Right atrium auricular region (tissue), 2 donors: ENCODE measurements around the gene SYPL2. TPM values are rescaled to one million over a fixed set of nuclear protein-coding genes. Genes with fewer than 3 reads are reported as not detected.

Source experiments
- DNase-seq: peaks from one replicate; pipeline ENCODE4 v3.0.0-alpha.2; 2019; ENCODE audit warnings: low spot score
- H3K27ac ChIP-seq, 2 donors: fragments of 200-600 bp; sonication (generic); 1 replicate in 1 of 2; 2 replicates in 1 of 2; pipeline ENCODE4 v1.5.1; 2016 to 2019
- H3K27me3 ChIP-seq, 2 donors: fragments of 200-600 bp; sonication (generic); one replicate each; pipeline versions ENCODE4 v1.5.1 to v1.6.0; 2017 to 2019
- H3K36me3 ChIP-seq: fragments of 200-600 bp; sonication (generic); one replicate; pipeline ENCODE4 v1.5.1; 2016
- H3K4me1 ChIP-seq, 2 donors: fragments of 200-600 bp; sonication (generic); one replicate each; pipeline versions ENCODE4 v1.5.1 to v1.6.0; 2017 to 2019
- H3K4me3 ChIP-seq, 2 donors: fragments of 200-600 bp; sonication (generic); 1 replicate in 1 of 2; 2 replicates in 1 of 2; pipeline ENCODE4 v1.5.1; 2017 to 2019; ENCODE audit warnings: mild to moderate bottlenecking in 1 of 2, moderate library complexity in 1 of 2
- H3K9me3 ChIP-seq, 2 donors: fragments of 200-600 bp; sonication (generic); one replicate each; pipeline ENCODE4 v1.5.1; 2019
- total RNA-seq, 2 donors: library from RNA; depleted of rRNA; stranded (reverse); fragments of >200 nt; gene quantifications; one replicate each; pipeline ENCODE4 v1.1.0, GENCODE V29; 2016
- TF ChIP-seq, protein P1 (sequence below), 2 donors: fragments of 200-600 bp; sonication (generic); IDR thresholded peaks; one replicate each; pipeline ENCODE4 v1.5.1; 2019; ENCODE audit warnings: antibody characterized with exemption in 2 of 2

SYPL2 gene
- total RNA-seq, 2 donors from 2014 or later = 4.7 to 9.6 TPM

DNA sequence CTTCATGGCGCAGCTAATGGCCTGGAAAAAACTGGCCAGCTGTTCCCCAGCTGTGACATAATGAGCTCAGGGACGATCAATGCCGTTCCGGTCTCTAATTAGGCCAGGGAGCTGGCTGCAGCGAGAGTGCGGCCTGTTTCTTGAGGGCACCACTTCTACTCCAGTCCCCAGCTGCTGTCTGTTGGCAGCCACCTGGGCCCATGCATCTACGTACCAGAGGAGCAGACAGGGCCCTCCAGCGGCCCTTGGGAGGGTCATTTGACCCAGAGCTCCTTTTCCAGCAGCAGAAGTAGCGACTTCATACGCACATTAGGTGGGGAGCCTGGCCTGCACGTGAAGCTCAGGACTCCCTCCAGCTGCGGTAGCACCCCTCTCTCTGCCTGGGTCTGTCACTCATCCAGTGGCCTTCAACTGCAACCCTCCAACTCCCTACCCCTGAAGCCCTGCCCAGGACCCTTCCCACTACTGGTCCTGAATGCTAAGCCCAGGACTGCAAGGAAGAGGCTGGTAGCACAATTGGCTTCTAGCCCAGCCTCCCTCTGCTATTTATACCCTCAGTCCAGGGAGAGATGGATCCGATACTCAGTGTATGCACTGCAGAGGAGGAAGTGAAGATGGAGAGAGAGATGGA is 64.2 kb downstream of the SYPL2 start:
- Histone ChIP-seq H3K4me1 (peaks cover 0 to 41% of the 10 kb centered on the region in 2 donors), H3K4me3 (no peak overlapping the region), H3K27me3 (no peaks in the 10 kb centered on the region), H3K27ac (no peak overlapping the region), H3K36me3 (no peaks in the 10 kb centered on the region), H3K9me3 (no peaks in the 10 kb centered on the region)
- TF ChIP-seq, protein P1, sequence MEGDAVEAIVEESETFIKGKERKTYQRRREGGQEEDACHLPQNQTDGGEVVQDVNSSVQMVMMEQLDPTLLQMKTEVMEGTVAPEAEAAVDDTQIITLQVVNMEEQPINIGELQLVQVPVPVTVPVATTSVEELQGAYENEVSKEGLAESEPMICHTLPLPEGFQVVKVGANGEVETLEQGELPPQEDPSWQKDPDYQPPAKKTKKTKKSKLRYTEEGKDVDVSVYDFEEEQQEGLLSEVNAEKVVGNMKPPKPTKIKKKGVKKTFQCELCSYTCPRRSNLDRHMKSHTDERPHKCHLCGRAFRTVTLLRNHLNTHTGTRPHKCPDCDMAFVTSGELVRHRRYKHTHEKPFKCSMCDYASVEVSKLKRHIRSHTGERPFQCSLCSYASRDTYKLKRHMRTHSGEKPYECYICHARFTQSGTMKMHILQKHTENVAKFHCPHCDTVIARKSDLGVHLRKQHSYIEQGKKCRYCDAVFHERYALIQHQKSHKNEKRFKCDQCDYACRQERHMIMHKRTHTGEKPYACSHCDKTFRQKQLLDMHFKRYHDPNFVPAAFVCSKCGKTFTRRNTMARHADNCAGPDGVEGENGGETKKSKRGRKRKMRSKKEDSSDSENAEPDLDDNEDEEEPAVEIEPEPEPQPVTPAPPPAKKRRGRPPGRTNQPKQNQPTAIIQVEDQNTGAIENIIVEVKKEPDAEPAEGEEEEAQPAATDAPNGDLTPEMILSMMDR (IDR thresholded peaks at IDR 0.05) = no peak
- DNase-seq = no peak

DNA sequence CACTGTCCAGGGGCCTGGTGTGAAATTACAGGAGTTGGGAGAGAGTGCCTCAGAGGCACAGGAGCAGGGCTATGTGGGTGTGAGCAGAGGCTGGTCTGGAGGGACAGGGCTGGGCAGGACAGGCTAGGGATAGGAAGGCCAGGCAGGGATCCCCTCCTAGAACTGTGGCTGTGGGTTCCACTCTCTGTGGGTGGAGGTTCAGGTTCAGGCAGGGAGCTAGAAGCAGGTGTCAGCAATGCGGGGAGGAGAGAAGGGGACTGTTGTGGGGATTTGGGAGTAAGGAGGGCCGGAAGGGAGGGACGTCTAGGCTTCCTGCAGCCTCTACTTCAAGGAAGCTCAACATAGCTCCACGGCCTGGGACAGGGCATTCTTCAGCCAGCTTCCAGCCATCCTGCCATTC is 65.0 kb downstream of the SYPL2 start:
- Histone ChIP-seq H3K27ac (no peak overlapping the region), H3K4me1 (peaks cover 0 to 48% of the 10 kb centered on the region in 2 donors), H3K36me3 (no peaks in the 10 kb centered on the region), H3K27me3 (no peaks in the 10 kb centered on the region), H3K9me3 (no peaks in the 10 kb centered on the region), H3K4me3 (no peak overlapping the region)
- TF ChIP-seq, protein P1 (IDR thresholded peaks at IDR 0.05) = no peak
- DNase-seq = peak; percentile 26

Other genes starting within 250 kb of the SYPL2 start
- 10 to 100 TPM; 20.2 to 23.7 TPM for gene CELSR2, start 217.0 kb upstream of the SYPL2 start, total RNA-seq
- gene PSRC1, start 183.4 kb upstream of the SYPL2 start, total RNA-seq = 1 to 10 TPM; 2.2 to 2.4 TPM
- gene MYBPHL, start 159.5 kb upstream of the SYPL2 start, total RNA-seq = 100 to 1,000 TPM in 1 of 2 donors, 10 to 100 TPM in 1; 62.2 to 381 TPM
- 100 to 1,000 TPM; 114 to 120 TPM for gene SORT1, start 68.6 kb upstream of the SYPL2 start, total RNA-seq
- gene PSMA5, start 40.1 kb upstream of the SYPL2 start, total RNA-seq = 10 to 100 TPM; 19.8 to 27.6 TPM
- 1 to 10 TPM; 2.4 to 3.5 TPM for gene ATXN7L2, start 17.4 kb downstream of the SYPL2 start, total RNA-seq
- 1 to 10 TPM; 2.6 to 6.9 TPM for gene CYB561D1, start 27.5 kb downstream of the SYPL2 start, total RNA-seq
- gene AMIGO1, start 43.2 kb downstream of the SYPL2 start, total RNA-seq = 10 to 100 TPM; 11.0 to 15.1 TPM
- gene GPR61, start 73.3 kb downstream of the SYPL2 start, total RNA-seq = under 1 TPM; 0.11 to 0.16 TPM
- gene GNAI3, start 82.1 kb downstream of the SYPL2 start, total RNA-seq = 1 to 10 TPM; 2.6 to 2.8 TPM
- under 1 TPM in 1 of 2 donors, not detected in 1; 0.59 TPM for gene GNAT2, start 153.1 kb downstream of the SYPL2 start, total RNA-seq
- gene AMPD2, start 153.3 kb downstream of the SYPL2 start, total RNA-seq = 10 to 100 TPM; 16.1 to 17.9 TPM
- gene GSTM4, start 189.6 kb downstream of the SYPL2 start, total RNA-seq = 10 to 100 TPM; 24.6 to 52.6 TPM
- gene GSTM2, start 201.5 kb downstream of the SYPL2 start, total RNA-seq = 10 to 100 TPM; 31.7 to 53.8 TPM
- 10 to 100 TPM in 1 of 2 donors, not detected in 1; 21.6 TPM for gene GSTM1, start 221.3 kb downstream of the SYPL2 start, total RNA-seq
- gene GSTM5, start 245.7 kb downstream of the SYPL2 start, total RNA-seq = 1 to 10 TPM; 2.8 to 3.6 TPM